HG03521 (cell line): Measurements from ENCODE around the gene TCF21.
"Not testable (repeated sequence)": the region's sequence is repeated elsewhere in the genome, so short reads cannot be mapped to it uniquely, and the experiment has no call there.

Experiments
- ATAC-seq: cut with Tn5 transposase; IDR thresholded peaks from one replicate; pipeline ENCODE4 v1.9.1; 2021; ENCODE audit warnings: mild to moderate bottlenecking, moderate library complexity; ENCODE audit not compliant: unreplicated experiment

Gene TCF21

DNA sequence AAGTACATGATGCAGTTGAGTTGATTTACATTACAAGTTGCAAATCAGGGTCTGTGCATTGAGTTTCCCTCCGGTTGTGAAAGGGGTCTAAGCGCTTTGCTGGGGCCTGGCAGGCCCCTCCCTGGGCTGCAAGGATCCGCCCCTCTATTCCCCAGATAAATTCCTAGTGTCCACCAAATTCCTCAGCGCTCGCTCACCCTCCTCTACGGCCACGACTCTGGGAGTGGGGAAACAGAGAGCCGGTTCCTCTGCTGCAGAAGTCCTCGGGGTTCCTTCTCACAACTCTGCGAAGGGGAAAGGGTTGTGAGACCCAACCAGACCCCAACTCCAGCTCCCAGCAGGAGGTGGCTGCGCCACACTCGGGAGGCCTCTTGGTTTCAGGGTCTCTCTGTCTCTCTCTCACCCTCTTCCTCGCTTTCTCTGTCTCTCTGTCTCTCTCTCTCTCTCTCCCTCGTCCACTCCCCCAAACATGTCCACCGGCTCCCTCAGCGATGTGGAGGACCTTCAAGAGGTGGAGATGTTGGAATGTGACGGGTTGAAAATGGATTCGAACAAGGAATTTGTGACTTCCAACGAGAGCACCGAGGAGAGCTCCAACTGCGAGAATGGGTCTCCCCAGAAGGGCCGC is at the start of gene TCF21:
TCF21 (plus strand) TSS at position 185 of the 628 bp plus-strand sequence; CDS start at position 470, 285 bp downstream.
- no peak for ATAC-seq

DNA sequence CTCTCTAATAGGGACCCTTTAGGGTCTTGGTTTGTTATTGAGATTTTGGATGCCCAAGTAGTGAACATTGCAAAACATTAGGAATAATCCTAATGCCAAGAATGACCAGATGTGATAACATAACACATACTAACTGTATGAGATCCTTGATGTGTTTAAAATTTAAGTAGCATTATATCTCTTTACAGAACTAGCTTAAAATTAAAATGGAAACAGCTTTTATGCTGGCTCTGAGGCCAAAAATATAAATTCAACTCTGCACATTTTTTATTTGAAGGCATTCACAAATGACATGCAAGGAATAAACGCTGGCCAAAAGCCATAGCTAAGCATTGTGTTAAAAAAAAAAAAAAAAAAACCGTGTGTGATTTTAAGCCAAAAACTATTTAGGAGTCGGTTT is 47.7 kb upstream of the TCF21 start:
- no peak for ATAC-seq

DNA sequence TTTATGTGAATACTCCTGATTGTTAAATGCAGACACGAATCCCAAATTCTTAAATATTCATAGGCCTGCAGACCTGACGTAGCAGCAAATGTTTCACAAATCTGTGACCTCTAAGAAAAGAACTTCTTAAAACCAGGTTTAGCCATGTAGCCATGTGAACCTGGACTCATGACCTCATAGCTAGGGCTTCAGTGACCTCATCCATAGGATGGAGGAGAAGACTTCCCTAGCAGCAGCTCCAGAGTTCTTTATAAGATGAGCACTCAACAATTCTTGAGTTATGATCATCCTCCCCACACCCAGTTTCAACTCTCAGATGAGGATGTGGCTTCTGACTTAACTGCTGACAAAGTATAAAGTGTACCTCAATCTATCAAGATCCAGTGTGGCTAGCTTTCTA is 45.8 kb upstream of the TCF21 start:
- ATAC-seq, result no peak

DNA sequence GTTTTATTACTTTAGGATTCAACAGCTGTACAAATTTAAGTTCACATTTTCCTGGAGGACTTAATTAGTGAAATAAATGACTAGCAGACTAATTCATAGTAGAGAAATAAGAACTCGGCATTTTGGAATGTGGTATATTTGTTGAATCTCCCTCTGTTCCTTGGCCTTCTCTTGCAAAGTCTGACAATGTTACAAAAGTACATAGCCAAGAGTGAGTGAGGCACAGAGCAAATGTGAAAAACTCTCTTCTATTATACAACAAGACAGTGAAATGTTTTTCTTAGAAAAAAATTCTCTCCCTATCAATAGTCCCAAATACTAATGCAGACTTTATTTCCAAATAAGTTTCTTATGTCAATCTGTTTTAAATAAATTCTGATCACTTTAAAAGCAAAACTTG is 44.2 kb upstream of the TCF21 start:
- ATAC-seq, result no peak

DNA sequence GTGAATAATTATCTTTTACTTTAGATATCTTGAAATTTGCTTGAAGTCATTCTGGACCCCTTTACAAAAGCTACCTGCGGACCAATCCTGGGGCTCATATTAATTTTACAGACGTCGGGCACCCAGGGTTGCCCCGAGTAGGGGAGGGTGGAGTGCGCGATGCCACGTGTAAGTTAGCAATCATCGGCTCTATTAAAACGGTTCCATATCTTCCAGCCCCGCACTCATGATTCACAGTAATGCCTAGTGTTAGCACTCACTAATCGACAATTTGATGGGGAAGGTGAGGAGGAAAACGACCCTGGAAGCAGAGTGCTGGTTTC is 34.9 kb upstream of the TCF21 start:
- no peak for ATAC-seq

DNA sequence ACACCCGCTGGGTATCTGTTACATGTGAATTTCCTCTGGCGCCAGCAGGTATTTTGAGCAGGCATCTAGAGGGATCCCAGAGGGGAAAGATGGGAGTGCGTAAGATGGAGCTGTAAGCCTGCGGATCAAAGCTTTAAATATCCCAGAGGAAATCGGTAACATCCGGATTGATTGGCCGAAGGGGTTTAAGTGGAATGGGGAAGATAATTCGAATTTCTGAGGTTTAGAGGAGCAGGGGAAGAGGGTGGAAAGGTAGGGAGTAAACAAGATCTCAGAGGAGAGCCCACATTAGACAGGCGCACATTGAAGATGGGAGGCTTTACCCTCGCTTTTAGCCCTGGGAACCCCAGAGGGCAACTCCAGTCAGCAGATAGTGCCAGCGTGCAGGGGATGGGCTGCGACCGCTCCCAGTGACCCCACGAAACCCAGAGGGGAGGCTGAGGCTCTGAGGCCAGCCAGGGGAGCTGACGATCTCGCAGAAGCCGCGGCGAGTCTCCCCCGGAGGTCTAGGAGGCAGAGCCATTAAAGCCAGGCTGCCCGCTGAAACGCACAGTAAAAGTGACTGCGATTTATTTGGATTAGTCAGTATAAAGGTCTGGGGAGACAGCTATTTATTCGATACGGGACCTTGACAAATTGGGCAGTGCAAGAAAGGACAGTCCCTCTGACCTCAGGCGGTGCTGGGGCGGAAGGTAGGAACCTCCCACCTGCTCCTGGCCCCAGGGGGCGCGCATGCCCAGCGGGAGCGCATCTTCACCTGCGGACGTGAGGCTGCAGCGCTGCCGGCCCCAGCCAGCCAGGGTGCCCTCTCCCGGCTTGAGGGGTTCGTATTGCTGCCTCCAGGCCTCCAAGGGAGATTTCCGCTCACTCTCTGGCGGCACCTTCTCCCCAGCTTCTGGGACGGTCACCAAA is 34.3 kb upstream of the TCF21 start:
- no peak for ATAC-seq

DNA sequence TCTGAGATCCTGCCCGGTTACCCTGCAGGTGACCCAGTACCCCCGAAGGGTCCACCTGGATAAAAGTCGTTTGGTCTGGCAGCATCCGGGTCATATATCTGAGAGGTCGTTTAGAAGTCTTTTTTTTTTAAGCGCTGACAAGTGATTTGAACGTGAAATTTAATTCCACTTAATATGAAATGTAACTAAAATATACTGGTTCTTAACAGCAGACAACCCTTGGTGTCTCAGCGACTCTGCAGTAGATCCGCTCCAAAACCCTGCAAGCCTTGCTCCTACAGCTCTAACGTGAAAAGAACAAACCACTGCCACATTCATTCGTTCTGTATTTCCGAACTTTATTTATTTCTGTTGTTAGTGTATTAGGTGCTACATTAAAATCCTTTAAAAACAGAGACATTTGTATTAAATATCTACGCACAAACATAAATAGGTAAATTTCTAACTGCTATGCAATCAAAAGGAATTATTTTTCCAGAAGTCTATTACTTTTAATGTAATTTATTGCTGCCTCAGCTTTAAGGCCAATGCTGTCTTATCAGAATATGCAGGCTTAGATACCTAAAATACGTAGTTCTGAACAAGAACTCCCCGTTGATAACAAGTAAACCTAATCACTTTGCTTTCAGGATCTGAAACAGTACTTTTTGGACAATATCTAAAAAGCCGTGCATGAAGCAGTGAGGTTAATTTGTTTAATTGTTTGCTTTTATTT is 33.5 kb upstream of the TCF21 start:
- no peak for ATAC-seq

DNA sequence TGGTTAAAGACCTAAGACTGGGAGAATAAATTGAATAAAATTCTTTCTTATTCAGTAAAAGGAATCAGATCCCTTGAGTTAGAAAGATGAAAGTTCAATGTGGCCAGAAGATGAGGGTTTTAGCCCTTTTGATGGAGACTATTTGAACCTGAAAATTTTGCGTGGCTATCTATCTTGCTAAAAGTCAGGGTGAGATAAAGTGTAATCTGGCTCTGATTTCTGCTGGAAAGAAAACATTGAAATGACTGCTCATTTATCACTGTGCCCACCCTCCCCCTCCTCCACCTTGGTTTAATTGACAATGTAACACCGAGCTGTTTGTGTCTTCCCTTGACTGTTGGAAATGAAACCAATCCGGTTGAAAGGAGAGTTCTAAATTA is 32.9 kb upstream of the TCF21 start:
- no peak for ATAC-seq

DNA sequence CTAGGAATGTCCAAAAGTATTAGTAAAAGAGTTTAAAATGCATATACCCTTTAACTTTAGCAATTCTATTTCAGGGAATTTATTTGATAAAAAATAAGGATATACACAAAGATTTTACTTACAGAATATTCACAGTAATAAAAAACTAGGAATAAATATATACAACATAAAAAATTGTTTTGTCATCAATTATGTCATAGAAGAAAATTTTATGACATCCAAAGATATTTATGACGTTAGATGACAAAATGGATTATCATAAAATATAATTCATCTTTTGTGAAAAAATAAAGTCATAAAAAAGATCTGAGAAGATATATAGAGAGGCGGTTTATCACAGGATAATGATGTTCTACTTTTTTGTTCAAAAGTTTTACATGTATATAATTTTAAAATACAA is 32.0 kb upstream of the TCF21 start:
- ATAC-seq, result no peak

DNA sequence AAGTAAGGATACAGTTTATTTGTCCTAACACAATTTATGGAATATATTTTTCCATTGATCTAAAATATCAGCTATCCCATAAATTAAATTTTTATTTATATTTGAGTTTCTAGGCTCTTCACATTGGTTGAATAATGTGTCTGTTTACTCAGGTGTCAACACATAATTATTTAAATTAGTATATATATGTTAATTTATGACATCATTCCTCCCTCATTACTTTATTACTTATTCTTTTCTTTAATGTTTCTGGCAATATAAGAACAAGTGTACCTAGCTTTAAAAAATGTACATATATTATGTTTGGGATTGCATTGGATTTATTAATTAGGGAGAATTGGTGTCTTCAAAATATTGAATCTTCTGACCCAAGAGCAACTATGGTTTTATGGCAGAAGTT is 31.2 kb upstream of the TCF21 start:
- ATAC-seq, result no peak

DNA sequence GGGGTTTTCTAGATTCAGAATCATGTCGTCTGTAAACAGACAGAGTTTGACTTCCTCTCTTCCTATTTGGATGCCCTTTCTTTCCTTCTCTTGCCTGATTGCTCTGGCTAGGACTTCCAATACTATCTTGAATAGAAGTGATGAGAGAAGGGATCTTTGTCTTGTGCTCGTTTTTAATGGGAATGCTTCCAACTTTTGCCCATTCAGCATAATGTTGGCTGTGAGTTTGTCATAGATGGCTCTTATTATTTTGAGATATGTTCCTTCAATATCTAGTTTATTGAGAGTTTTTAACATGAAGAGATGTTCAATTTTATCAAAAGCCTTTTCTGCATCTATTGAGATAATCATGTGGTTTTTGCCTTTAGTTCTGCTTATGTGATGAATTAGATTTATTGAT is 27.6 kb upstream of the TCF21 start:
- not testable (repeated sequence) for ATAC-seq

DNA sequence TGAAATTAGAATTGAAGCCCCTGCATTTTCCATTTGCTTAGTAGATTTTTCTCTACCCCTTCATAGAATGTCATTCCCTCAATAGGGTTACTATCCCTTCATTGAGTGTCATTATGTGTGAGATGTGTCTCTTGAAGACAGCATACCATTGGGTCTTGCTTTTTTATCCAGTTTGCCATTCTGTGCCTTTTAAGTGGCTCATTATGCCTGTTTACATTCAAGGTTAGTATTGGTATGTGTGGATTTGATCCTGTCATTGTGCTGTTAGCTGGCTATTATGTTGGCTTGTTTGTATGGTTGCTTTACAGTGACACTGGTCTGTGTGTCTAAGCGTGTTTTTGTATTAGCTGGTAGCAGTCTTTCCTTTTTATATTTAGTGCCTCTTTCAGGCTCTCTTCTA is 25.7 kb upstream of the TCF21 start:
- ATAC-seq, result no peak

DNA sequence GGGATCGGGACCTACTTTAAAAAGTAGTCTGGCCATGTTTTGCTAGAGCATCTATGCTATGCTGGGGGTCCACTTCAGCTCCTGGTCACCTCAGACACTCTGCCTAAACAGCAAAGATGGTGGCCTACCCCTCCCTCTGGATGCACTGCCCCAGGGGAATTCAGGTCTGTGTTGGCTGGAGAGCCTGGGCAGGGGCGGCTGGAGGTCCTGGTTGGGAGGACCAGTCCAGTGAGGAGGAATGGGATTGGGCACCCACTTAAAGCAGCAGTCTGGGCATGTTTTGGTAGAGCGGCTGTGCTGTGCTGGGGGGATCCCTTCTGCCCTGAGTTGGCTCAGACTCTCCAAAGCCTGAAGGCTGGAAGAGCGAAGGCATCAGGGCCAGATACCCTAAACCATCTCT is 23.2 kb upstream of the TCF21 start:
- ATAC-seq, result no peak

DNA sequence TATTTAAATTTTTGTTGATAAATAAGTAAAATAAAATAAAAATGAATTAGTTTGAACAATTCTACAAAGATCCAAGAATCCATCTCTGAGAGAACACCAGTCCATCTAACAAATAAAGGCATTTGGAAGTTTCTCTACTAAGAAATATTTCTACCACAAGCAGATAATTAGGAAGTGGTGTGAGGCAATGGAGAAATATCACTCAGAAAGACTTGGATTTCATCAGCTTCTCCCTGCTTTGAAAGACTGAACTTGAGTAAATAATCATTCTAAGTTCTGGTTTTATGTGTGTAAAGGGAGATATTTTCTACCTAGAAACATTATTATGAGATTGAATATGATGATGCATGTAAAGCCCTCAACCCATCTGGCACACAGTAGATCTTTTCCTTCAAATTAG is 17.8 kb upstream of the TCF21 start:
- no peak for ATAC-seq

DNA sequence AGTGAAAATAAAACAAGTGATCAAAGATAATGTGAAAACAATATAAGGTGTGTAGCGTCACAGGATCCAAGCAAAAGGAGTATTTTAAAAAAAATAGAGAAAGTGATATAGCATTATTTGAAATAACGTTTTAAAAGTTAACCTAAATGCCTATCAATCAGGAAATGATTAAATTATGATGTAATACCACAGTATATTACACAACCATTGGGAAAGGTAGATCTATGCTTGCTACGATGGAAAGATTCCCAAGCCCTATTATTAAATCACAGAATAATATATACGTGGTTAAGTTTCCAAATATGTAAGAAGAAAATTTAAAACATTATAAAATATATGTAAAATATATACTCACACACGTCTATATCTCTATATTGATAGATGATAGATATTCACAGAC is 15.4 kb upstream of the TCF21 start:
- ATAC-seq, result no peak

DNA sequence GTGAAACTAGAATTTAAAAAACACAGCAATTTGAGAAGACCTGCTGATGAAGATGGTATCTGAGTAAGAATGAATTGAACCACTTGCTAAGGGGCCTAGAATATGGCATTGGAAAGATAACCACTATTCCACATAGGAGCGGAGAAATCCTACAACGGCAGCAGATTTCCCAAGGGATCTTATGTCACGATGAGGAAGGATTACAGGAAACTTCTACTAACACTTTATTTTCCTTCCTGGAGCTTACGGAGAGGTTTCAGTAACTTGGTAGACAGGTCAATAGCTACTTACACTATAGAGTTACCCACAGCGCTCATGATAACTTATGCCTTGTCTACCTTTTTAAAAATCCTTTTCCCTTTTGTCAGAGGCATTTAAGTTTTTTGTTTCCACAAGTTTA is 11.8 kb upstream of the TCF21 start:
- ATAC-seq, result no peak

DNA sequence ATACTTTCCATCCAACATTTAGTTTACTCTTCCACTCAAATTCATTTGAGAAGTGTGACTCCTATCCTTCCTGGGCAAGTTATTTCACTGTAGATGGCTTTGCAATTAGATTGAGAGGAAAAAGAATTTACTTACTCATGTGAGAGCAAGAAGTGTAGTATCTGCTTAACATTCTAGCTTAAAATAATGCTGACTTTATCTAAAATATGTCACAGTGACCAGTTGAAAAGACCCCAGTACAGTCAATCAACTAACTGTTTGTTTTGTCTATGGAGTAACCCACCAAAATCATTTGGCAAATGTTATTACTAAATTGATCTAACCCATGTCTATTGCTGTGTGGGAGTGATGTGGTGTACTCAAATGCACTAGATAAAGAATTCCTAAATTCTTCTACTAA is 8.9 kb upstream of the TCF21 start:
- no peak for ATAC-seq

DNA sequence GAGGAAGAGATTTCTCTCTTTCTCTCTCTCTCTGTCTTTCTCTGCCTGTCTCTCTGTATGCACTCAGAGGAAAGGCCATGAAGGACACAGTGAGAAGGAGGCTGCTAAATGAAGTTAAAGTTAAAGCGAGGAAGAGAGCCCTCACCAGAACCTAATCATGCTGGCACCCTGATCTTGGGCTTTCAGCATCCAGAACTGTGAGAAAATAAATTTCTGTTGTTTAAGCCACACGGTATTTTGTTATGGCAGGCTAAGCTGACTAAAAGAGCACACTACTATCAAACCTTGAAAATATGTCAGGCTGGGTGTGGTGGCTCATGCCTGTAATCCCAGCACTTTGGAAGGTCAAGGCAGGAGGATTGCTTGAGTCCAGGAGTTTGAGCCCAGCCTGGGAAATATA is 8.0 kb upstream of the TCF21 start:
- ATAC-seq, result no peak

DNA sequence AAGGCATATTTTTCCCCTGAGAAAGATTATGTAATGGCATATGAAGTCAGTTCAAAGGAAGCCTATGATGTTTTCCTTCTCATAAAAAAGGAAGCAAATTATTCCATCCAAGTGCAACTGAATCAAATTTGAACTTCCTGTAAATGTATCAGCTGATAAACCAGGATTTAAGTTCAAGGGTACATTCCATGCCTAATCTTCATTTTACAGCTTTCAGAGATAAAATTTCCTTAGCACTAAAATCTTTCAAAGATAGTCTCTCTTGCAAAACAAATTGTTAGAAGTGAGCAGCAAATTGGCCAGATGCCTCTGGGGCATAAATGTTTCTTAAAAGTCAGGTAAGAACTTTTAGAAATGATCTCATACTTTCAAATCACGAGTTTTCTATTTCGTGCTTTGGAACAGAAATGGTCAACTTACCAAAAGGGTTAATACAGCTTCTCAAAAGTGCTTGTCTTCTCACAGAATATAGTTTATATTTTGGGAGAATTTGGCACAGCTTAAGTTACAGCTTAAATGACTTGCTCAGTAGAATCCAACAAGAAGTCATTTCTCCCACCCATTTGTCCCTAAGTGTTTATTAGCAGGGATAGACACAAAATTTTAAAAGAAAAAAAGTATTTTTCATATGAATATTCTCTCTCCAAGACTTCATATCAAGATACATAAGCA is 2.7 kb upstream of the TCF21 start:
- ATAC-seq, result no peak

DNA sequence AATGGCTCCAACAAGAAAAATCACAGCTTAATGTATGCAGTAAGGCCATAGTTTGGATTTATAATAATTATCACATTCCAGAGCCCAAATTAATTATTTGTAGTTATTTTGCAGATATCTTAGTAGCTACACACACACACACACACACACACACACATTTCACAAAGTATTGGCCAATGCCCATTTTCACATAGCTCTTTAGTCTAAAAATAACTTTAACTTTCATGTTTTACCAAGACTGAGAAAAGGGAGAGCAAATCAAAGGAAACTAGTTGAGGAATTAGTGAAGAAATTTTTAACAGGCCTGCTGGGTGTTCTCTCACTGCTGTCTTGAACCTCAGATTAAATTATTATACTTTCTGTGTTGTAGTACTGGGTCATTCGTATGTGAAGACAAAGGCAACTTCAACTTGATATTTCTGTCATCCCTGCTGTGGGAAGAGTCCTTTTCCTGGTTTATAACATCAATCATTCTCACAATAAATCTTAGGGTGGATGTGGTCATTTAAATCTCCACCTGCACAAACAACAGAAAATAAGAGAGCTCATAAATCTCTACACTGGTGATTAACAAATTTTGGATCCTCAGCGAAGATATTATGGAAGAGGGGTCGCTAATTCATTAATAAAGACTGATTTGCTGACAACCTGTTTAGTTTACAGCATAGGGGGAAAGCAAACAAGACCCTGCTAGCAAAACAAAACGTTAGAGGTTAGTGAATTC is 1.6 kb upstream of the TCF21 start:
- ATAC-seq, result no peak

DNA sequence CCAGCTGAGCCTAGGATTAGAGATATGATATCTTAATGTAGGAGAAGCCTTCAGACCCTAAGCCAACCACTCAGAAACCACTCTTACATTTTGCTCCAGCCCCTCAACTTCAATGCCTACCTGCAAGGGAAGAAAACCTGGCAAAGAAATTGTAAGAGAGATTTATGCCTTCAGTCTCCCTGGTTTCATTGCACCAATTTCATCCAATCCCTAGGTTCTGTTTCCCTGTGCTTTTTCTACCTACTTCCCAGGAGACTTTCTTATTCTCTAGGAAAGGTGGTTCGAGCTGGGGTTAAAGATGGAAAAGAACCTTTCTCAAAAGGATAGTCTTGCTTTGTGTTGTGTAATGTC is 1.1 kb upstream of the TCF21 start:
- no peak for ATAC-seq
